Fibroblast of skin of left quadriceps (primary cell): ENCODE data around the gene ZFAND2B.

ENCODE experiments used
- DNase-seq, 2 experiments: peaks; one replicate each; pipeline ENCODE4 v3.0.0-alpha.2; 2013; ENCODE audit warnings: low read depth in 2 of 2

Gene ZFAND2B

GRCh38 chr2:219204425-219205164, 2.0 kb upstream of the ZFAND2B start:
- no peak for DNase-seq

- DNase-seq: no peak
These were observed 1.4 kb upstream of the ZFAND2B start for GRCh38 chr2:219205165-219205538.

GRCh38 chr2:219205981-219206327, 628 bp upstream of the ZFAND2B start:
- DNase-seq: no peak

- DNase-seq: no peak
These were observed 727 bp downstream of the ZFAND2B start for GRCh38 chr2:219207134-219207883.

GRCh38 chr2:219207884-219208740, 1.5 kb downstream of the ZFAND2B start:
- DNase-seq: no peak

GRCh38 chr2:219209236-219210195, 2.9 kb downstream of the ZFAND2B start:
- no peak for DNase-seq

GRCh38 chr2:219210196-219210885, 3.8 kb downstream of the ZFAND2B start:
- no peak for DNase-seq

GRCh38 chr2:219210886-219211362, 4.3 kb downstream of the ZFAND2B start:
- DNase-seq: no peak

GRCh38 chr2:219213026-219213415, 6.4 kb downstream of the ZFAND2B start:
- DNase-seq: no peak

GRCh38 chr2:219213486-219214071, 7.0 kb downstream of the ZFAND2B start:
- DNase-seq: no peak

GRCh38 chr2:219214141-219214540, 7.6 kb downstream of the ZFAND2B start:
- no peak for DNase-seq

GRCh38 chr2:219214786-219215185, 8.2 kb downstream of the ZFAND2B start:
- DNase-seq: no peak

GRCh38 chr2:219215871-219216534, 9.4 kb downstream of the ZFAND2B start:
- no peak for DNase-seq

GRCh38 chr2:219216535-219216915, 9.9 kb downstream of the ZFAND2B start:
- DNase-seq: no peak

GRCh38 chr2:219218217-219218731, 11.7 kb downstream of the ZFAND2B start:
- DNase-seq: peak; percentile 24 to 29

GRCh38 chr2:219218732-219219701, 12.4 kb downstream of the ZFAND2B start, which contains the start of gene ABCB6:
ABCB6 (minus strand) TSS chr2:219218958; CDS start chr2:219218673, 285 bp downstream.
- DNase-seq: peak; percentile 91 to 92

GRCh38 chr2:219219784-219220532, 13.4 kb downstream of the ZFAND2B start:
- no peak for DNase-seq
